Gastrocnemius medialis (tissue), 4 donors: ENCODE measurements around the gene CACNG1.
"Not testable (repeated sequence)": the region's sequence is repeated elsewhere in the genome, so short reads cannot be mapped to it uniquely, and the experiment has no call there.

Experiments used
- CTCF ChIP-seq, 5 experiments: fragments of 450-650 bp in 3 of 5; fragments of 200-600 bp in 2 of 5; sonication (generic) in 2 of 5; IDR thresholded peaks in 4 of 5; conservative IDR thresholded peaks in 1 of 5; 1 replicate in 4 of 5; 2 replicates in 1 of 5; pipeline ENCODE4 v1.5.1; 2016 to 2019; ENCODE audit warnings: antibody characterized with exemption in 5 of 5, mild to moderate bottlenecking in 3 of 5, moderate library complexity in 3 of 5
- POLR2A ChIP-seq, 2 donors: fragments of 450-650 bp; IDR thresholded peaks; one replicate each; pipeline ENCODE4 v1.6.1; 2017; ENCODE audit warnings: antibody characterized with exemption in 2 of 2, mild to moderate bottlenecking in 2 of 2, moderate library complexity in 2 of 2

GRCh38 chr17:67041119-67041518, 3.2 kb upstream of the CACNG1 start:
- not testable (repeated sequence) for TF ChIP-seq CTCF (IDR thresholded peaks at IDR 0.05 in 4 of 5, conservative IDR thresholded peaks at IDR 0.05 in 1 of 5); POLR2A (IDR thresholded peaks at IDR 0.05)
